GM21367 (cell line): ENCODE results near the gene KRT26.
"Not testable (repeated sequence)": the region's sequence is repeated elsewhere in the genome, so short reads cannot be mapped to it uniquely, and the experiment has no call there.

ENCODE experiments used
- ATAC-seq: cut with Tn5 transposase; IDR thresholded peaks from one replicate; pipeline ENCODE4 v1.9.1; 2021; ENCODE audit not compliant: unreplicated experiment

KRT26 gene

GRCh38 chr17:40795019-40795667, 23.1 kb upstream of the KRT26 start:
- no peak for ATAC-seq

GRCh38 chr17:40794466-40794865, 22.5 kb upstream of the KRT26 start:
- ATAC-seq = no peak

- no peak for ATAC-seq
Measured at GRCh38 chr17:40793832-40794231, 21.8 kb upstream of the KRT26 start.

GRCh38 chr17:40791787-40792436, 19.9 kb upstream of the KRT26 start:
- no peak for ATAC-seq

GRCh38 chr17:40791111-40791510, 19.1 kb upstream of the KRT26 start:
- ATAC-seq = no peak

GRCh38 chr17:40782450-40782849, 10.4 kb upstream of the KRT26 start, which contains the start of gene KRT27:
Gene KRT27 (minus strand): TSS chr17:40782550. CDS start chr17:40782493, 57 bp downstream.
- ATAC-seq = no peak

GRCh38 chr17:40779181-40779909, 7.3 kb upstream of the KRT26 start:
- ATAC-seq = no peak

GRCh38 chr17:40778461-40778860, 6.5 kb upstream of the KRT26 start:
- ATAC-seq = no peak

GRCh38 chr17:40777971-40778370, 6.0 kb upstream of the KRT26 start:
- ATAC-seq = no peak

GRCh38 chr17:40777459-40777858, 5.5 kb upstream of the KRT26 start:
- ATAC-seq = no peak

GRCh38 chr17:40775945-40776344, 3.9 kb upstream of the KRT26 start:
- no peak for ATAC-seq

GRCh38 chr17:40765657-40766056, 6.3 kb downstream of the KRT26 start:
- no peak for ATAC-seq

GRCh38 chr17:40763752-40764151, 8.2 kb downstream of the KRT26 start:
- no peak for ATAC-seq

- no peak for ATAC-seq
Measured at GRCh38 chr17:40760105-40761016, 11.6 kb downstream of the KRT26 start.

GRCh38 chr17:40755231-40755630, 16.8 kb downstream of the KRT26 start, which contains the start of gene KRT25:
Gene KRT25 (minus strand): TSS chr17:40755331. CDS start chr17:40755271, 60 bp downstream.
- no peak for ATAC-seq

- no peak for ATAC-seq
Measured at GRCh38 chr17:40753804-40754203, 18.2 kb downstream of the KRT26 start.

- no peak for ATAC-seq
Measured at GRCh38 chr17:40751065-40751464, 20.9 kb downstream of the KRT26 start.

- ATAC-seq = no peak
Measured at GRCh38 chr17:40750391-40750790, 21.6 kb downstream of the KRT26 start.

- not testable (repeated sequence) for ATAC-seq
Measured at GRCh38 chr17:40748666-40749065, 23.3 kb downstream of the KRT26 start.

GRCh38 chr17:40738553-40738952, 33.4 kb downstream of the KRT26 start:
- no peak for ATAC-seq

- ATAC-seq = no peak
Measured at GRCh38 chr17:40735016-40735415, 37.0 kb downstream of the KRT26 start.
